Karpas-422 (cell line): ENCODE data around the gene SLC13A5. TPM values are rescaled to one million over a fixed set of nuclear protein-coding genes. Genes with fewer than 3 reads are reported as not detected.
"Not testable (repeated sequence)": the region's sequence is repeated elsewhere in the genome, so short reads cannot be mapped to it uniquely, and the experiment has no call there.

Source experiments
- DNase-seq: peaks from one replicate; pipeline ENCODE4 v3.0.0-alpha.2; 2015
- H2AFZ ChIP-seq: fragments of 200-600 bp; sonication (generic); 2 replicates; pipeline ENCODE4 v1.6.1; 2014; ENCODE audit warnings: antibody characterized with exemption, low read length, mixed read lengths
- H3K27ac ChIP-seq: fragments of 200-600 bp; sonication (generic); 2 replicates; pipeline ENCODE4 v1.5.1; 2014; ENCODE audit warnings: mild to moderate bottlenecking, low read length, moderate library complexity
- H3K27me3 ChIP-seq: fragments of 200-600 bp; sonication (generic); 2 replicates; pipeline ENCODE4 v1.6.1; 2014; ENCODE audit warnings: low read length, mixed read lengths
- H3K36me3 ChIP-seq: fragments of 200-600 bp; sonication (generic); 2 replicates; pipeline ENCODE4 v1.6.1; 2014; ENCODE audit warnings: low read length, mixed read lengths; ENCODE audit not compliant: insufficient read depth
- H3K4me1 ChIP-seq: fragments of 200-600 bp; sonication (generic); 2 replicates; pipeline ENCODE4 v1.6.1; 2014; ENCODE audit warnings: mild to moderate bottlenecking, low read length, mixed read lengths
- H3K4me2 ChIP-seq: fragments of 200-600 bp; sonication (generic); 2 replicates; pipeline ENCODE4 v1.6.1; 2014; ENCODE audit warnings: low read length, low read depth, mild to moderate bottlenecking; ENCODE audit not compliant: poor library complexity, severe bottlenecking
- H3K4me3 ChIP-seq: fragments of 200-600 bp; sonication (generic); 2 replicates; pipeline ENCODE4 v1.5.1; 2014; ENCODE audit warnings: mild to moderate bottlenecking, antibody characterized with exemption, low read length, mixed read lengths
- H3K79me2 ChIP-seq: fragments of 200-600 bp; sonication (generic); 2 replicates; pipeline ENCODE4 v1.6.1; 2014; ENCODE audit warnings: mild to moderate bottlenecking, low read length, mixed read lengths
- H3K9ac ChIP-seq: fragments of 200-600 bp; sonication (generic); 2 replicates; pipeline ENCODE4 v1.6.0; 2014; ENCODE audit warnings: low read length
- H3K9me2 ChIP-seq: fragments of 200-600 bp; sonication (generic), shearing (Covaris generic); replicated peaks from 2 replicates; pipeline ENCODE4 v1.6.0; 2014; ENCODE audit warnings: mild to moderate bottlenecking, low read length, moderate library complexity; ENCODE audit not compliant: insufficient read depth
- H3K9me3 ChIP-seq: fragments of 300-700, 200-600 bp; sonication (generic); 2 replicates; pipeline ENCODE4 v1.6.1; 2014; ENCODE audit warnings: low read length, mixed read lengths
- H4K20me1 ChIP-seq: fragments of 200-600 bp; sonication (generic); 2 replicates; pipeline ENCODE4 v1.6.1; 2014; ENCODE audit warnings: mild to moderate bottlenecking, antibody characterized with exemption, low read length, low read depth; ENCODE audit not compliant: insufficient read depth
- total RNA-seq: library from RNA; depleted of rRNA; stranded (reverse); fragments of >200 nt; shearing (Covaris generic); gene quantifications from 2 replicates; pipeline ENCODE4 v1.2.3, GENCODE V29; 2014; ENCODE audit warnings: low replicate concordance

SLC13A5 gene
- total RNA-seq, 1 experiment from 2014 or later, result not detected

GRCh38 chr17:6698004-6698403, 15.2 kb downstream of the SLC13A5 start:
- Histone ChIP-seq H3K9ac (no peak overlapping the region), H3K9me2 (no peaks in the 10 kb centered on the region), H3K79me2 (no peaks in the 10 kb centered on the region), H3K4me1 (no peaks in the 10 kb centered on the region), H4K20me1 (no peaks in the 10 kb centered on the region), H2AFZ (no peak overlapping the region), H3K9me3 (no peaks in the 10 kb centered on the region), H3K36me3 (no peaks in the 10 kb centered on the region), H3K27ac (no peak overlapping the region), H3K4me3 (no peak overlapping the region), H3K27me3 (no peaks in the 10 kb centered on the region), H3K4me2 (no peak overlapping the region)
- DNase-seq, result no peak

- Histone ChIP-seq H3K4me1 (no peaks in the 10 kb centered on the region), H2AFZ (no peak overlapping the region), H3K9me2 (no peaks in the 10 kb centered on the region), H3K79me2 (no peaks in the 10 kb centered on the region), H3K27me3 (no peaks in the 10 kb centered on the region), H3K9ac (no peak overlapping the region), H3K9me3 (no peaks in the 10 kb centered on the region), H3K4me2 (no peak overlapping the region), H4K20me1 (no peaks in the 10 kb centered on the region), H3K36me3 (no peaks in the 10 kb centered on the region), H3K27ac (no peak overlapping the region), H3K4me3 (no peak overlapping the region)
- no peak for DNase-seq
Observed at GRCh38 chr17:6696906-6697305, 16.3 kb downstream of the SLC13A5 start.

GRCh38 chr17:6695565-6695964, 17.6 kb downstream of the SLC13A5 start:
- no peak for DNase-seq
- H3K9me2 ChIP-seq, result no peaks in the 10 kb centered on the region
- no peak overlapping the region for H2AFZ ChIP-seq
- H3K9ac ChIP-seq, result no peak overlapping the region
- H3K9me3 ChIP-seq, result no peaks in the 10 kb centered on the region
- H3K79me2 ChIP-seq, result no peaks in the 10 kb centered on the region
- no peaks in the 10 kb centered on the region for H3K36me3 ChIP-seq
- no peak overlapping the region for H3K4me3 ChIP-seq
- H4K20me1 ChIP-seq, result no peaks in the 10 kb centered on the region
- H3K4me1 ChIP-seq, result no peaks in the 10 kb centered on the region
- H3K4me2 ChIP-seq, result no peak overlapping the region
- H3K27me3 ChIP-seq, result no peaks in the 10 kb centered on the region
- no peak overlapping the region for H3K27ac ChIP-seq

- H4K20me1 ChIP-seq, result no peaks in the 10 kb centered on the region
- H3K4me2 ChIP-seq, result no peak overlapping the region
- H3K9me3 ChIP-seq, result no peaks in the 10 kb centered on the region
- no peaks in the 10 kb centered on the region for H3K36me3 ChIP-seq
- no peak overlapping the region for H3K4me3 ChIP-seq
- DNase-seq, result no peak
- H3K4me1 ChIP-seq, result no peaks in the 10 kb centered on the region
- no peak overlapping the region for H3K9ac ChIP-seq
- H2AFZ ChIP-seq, result no peak overlapping the region
- no peaks in the 10 kb centered on the region for H3K27me3 ChIP-seq
- H3K27ac ChIP-seq, result no peak overlapping the region
- H3K9me2 ChIP-seq, result no peaks in the 10 kb centered on the region
- H3K79me2 ChIP-seq, result no peaks in the 10 kb centered on the region
Observed at GRCh38 chr17:6695051-6695450, 18.1 kb downstream of the SLC13A5 start.

GRCh38 chr17:6691958-6692357, 21.2 kb downstream of the SLC13A5 start:
- H3K27me3 ChIP-seq, H3K36me3 ChIP-seq, H4K20me1 ChIP-seq, H3K27ac ChIP-seq, H3K9me3 ChIP-seq, H3K4me2 ChIP-seq, H3K9me2 ChIP-seq, H3K9ac ChIP-seq, DNase-seq, H3K4me1 ChIP-seq, H3K4me3 ChIP-seq, H3K79me2 ChIP-seq, H2AFZ ChIP-seq: not testable (repeated sequence)

GRCh38 chr17:6691546-6691945, 21.6 kb downstream of the SLC13A5 start:
- Histone ChIP-seq H2AFZ (no peak overlapping the region), H3K27me3 (no peaks in the 10 kb centered on the region), H3K9me3 (no peaks in the 10 kb centered on the region)

GRCh38 chr17:6690641-6691040, 22.5 kb downstream of the SLC13A5 start:
- Histone ChIP-seq H3K27ac (no peak overlapping the region), H3K27me3 (no peaks in the 10 kb centered on the region), H3K9ac (no peak overlapping the region), H3K4me2 (no peak overlapping the region), H2AFZ (no peak overlapping the region), H3K36me3 (no peaks in the 10 kb centered on the region), H3K4me1 (no peaks in the 10 kb centered on the region), H3K9me2 (no peaks in the 10 kb centered on the region), H4K20me1 (no peaks in the 10 kb centered on the region), H3K4me3 (no peak overlapping the region), H3K79me2 (no peaks in the 10 kb centered on the region), H3K9me3 (no peaks in the 10 kb centered on the region)
- no peak for DNase-seq

More at GRCh38 chr17:6691546-6691945, 21.6 kb downstream of the SLC13A5 start:
- Histone ChIP-seq H3K9ac (no peak overlapping the region), H3K79me2 (no peaks in the 10 kb centered on the region), H4K20me1 (no peaks in the 10 kb centered on the region), H3K27ac (no peak overlapping the region), H3K4me3 (no peak overlapping the region), H3K4me2 (no peak overlapping the region), H3K4me1 (no peaks in the 10 kb centered on the region), H3K36me3 (no peaks in the 10 kb centered on the region), H3K9me2 (no peaks in the 10 kb centered on the region)
- DNase-seq, result no peak

GRCh38 chr17:6688944-6689343, 24.2 kb downstream of the SLC13A5 start:
- DNase-seq, result no peak
- Histone ChIP-seq H3K79me2 (no peaks in the 10 kb centered on the region), H3K36me3 (no peaks in the 10 kb centered on the region), H3K9me3 (no peaks in the 10 kb centered on the region), H4K20me1 (no peaks in the 10 kb centered on the region), H3K9me2 (no peaks in the 10 kb centered on the region), H2AFZ (no peak overlapping the region), H3K9ac (no peak overlapping the region), H3K4me1 (no peaks in the 10 kb centered on the region), H3K27ac (no peak overlapping the region), H3K4me2 (no peak overlapping the region), H3K4me3 (no peak overlapping the region), H3K27me3 (no peaks in the 10 kb centered on the region)

- no peak overlapping the region for H3K27ac ChIP-seq
- no peaks in the 10 kb centered on the region for H3K9me2 ChIP-seq
- H3K4me2 ChIP-seq, result no peak overlapping the region
- no peak overlapping the region for H2AFZ ChIP-seq
- H4K20me1 ChIP-seq, result no peaks in the 10 kb centered on the region
- H3K4me1 ChIP-seq, result no peaks in the 10 kb centered on the region
- no peaks in the 10 kb centered on the region for H3K27me3 ChIP-seq
- no peak for DNase-seq
- no peak overlapping the region for H3K9ac ChIP-seq
- no peaks in the 10 kb centered on the region for H3K79me2 ChIP-seq
- H3K4me3 ChIP-seq, result no peak overlapping the region
- H3K36me3 ChIP-seq, result no peaks in the 10 kb centered on the region
- no peaks in the 10 kb centered on the region for H3K9me3 ChIP-seq
Observed at GRCh38 chr17:6686026-6686425, 27.1 kb downstream of the SLC13A5 start.
